NCI-H1092 treated with DMSO at 0.1 percent for 48 hours (cell line): ENCODE measurements around the gene STAT5A.
"Not testable (repeated sequence)": the region's sequence is repeated elsewhere in the genome, so short reads cannot be mapped to it uniquely, and the experiment has no call there.

ENCODE experiments used
- DNase-seq: peaks from one replicate; lab custom pipeline; 2025; lab: John Stamatoyannopoulos, UW

STAT5A gene

GRCh38 chr17:42333053-42333452, 44.8 kb downstream of the STAT5A start:
- no peak for DNase-seq

GRCh38 chr17:42334677-42335076, 46.4 kb downstream of the STAT5A start:
- no peak for DNase-seq

DNA sequence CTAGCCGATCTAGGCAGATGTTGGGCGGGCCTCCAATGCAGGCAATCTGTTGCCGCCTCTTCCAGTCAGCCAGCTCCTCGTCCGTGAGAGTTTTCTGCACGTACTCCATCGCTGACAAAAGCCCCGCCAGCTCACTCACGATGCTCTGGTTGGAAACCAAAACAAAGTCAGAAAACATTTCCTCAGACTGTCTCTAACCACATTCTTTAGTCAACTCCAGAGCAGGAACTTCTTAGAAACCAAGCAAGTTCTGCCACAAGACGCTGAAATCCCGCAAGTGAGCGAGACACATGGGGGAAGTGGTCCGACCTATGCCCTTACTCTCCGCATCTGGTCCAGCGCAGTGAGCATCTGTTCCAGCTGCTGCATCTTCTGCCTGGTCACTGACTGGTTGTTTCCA, 49.1 kb downstream of the STAT5A start:
- DNase-seq, result no peak

GRCh38 chr17:42338427-42338985, 50.2 kb downstream of the STAT5A start:
- no peak for DNase-seq

DNA sequence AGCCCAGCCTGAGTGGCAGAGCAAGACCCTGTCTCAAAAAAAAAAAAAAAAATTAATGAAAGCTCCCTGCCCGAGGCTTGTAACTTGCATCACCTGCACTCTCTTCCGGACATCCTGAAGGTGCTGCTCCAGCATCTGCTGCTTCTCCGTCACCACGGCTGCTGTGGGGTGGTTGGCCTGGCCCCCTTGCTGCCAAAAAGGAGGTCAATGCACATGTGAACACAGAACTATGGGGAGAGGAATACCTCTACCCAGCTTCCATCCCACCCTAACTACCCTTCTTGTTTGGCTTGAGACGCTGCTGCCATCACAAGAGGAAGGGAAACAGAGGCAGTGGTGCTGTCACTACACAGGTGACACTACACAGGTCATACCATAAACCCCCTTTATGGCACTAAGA, 50.9 kb downstream of the STAT5A start:
- DNase-seq, result no peak

DNA sequence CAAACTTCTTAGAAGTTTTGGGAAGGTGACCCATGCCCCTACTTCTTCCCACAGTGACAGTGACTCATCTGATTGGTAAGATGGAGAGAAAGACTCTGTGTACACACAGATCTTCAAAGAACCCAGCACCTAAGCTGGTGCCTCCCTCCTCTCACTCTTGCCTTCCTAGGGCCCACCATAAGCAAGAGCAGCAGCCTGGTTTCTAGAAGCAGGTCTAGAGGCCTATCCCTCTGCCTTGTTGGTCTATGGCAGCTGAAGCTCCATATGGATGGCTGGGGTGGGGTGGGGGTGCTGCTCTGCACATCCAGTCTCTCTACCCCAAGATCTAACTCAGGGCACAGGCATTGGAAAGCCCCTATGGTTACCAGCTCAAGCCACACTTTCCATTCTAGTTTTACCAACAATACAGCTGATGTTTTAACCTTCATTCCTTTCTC, 52.4 kb downstream of the STAT5A start:
- DNase-seq, result no peak

DNA sequence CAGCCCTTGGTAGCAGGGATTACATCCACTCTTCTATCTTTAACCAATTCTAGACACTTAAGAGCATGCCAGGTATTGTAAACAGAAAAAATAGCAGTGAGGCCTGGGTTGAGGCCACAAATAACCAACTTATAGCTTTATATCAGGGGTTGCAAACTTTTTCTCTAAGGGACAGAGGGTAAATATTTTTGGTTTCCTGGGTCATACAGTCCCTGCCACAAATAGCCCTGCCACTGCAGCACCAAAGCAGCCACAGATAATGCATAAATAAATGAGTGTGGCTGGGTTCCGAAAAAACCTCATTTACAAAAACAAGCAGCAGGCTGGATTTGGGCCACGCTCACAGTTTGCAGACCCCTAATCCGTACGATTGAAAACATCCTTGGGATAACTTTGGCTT, 53.3 kb downstream of the STAT5A start:
- no peak for DNase-seq

GRCh38 chr17:42342242-42343008, 54.1 kb downstream of the STAT5A start:
- no peak for DNase-seq

DNA sequence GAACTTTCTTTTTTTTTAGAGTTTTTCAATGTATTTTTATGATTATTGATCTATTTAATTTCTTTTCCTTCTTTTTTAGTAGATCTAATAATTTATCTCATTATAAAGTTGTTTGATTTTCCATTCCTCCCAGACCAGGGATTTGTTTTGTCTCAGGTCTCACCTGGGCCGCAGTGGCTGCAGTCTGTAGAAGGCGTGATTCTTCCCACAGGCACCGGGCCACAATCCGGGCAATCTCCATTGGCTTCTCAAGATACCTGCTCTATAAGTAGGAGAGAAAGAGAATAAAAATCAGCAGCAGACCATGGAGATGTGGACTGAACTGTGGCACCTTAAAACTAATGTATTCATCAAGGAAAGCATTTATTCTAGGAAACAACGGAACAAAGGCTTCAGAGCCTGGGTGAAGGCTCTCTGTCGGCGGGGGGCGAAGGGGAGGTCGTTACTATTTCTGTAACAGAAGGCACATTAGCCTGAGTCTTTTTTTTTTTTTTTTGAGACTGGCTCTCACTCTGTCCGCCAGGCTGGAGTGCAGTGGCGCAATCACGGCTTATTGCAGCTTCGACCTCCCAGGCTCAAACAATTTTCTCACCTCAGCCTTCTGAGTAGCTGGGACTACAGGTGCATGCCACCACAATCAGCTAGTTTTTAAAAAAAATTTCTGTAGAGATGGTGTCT, 57.2 kb downstream of the STAT5A start:
- no peak for DNase-seq

GRCh38 chr17:42346481-42346880, 58.2 kb downstream of the STAT5A start:
- DNase-seq, result no peak

DNA sequence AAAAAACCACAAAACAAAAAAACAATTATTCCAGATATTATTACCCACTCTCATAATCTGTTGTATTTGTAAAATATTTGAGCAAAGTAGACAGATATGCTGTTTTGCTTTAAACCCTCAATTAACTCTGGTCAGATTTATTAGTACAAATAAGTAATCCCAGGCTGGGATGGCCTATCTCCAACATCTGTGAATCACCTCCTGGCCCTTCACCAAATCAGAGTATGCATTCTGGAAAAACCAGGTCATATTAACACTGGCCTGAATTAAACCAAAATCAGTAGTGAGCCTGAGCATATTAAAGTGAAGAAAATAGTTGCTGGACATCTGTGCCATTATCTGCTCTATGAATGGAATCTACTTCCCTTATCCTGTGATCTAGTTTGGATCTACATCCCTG, 58.9 kb downstream of the STAT5A start:
- no peak for DNase-seq

GRCh38 chr17:42347606-42348005, 59.3 kb downstream of the STAT5A start:
- no peak for DNase-seq

DNA sequence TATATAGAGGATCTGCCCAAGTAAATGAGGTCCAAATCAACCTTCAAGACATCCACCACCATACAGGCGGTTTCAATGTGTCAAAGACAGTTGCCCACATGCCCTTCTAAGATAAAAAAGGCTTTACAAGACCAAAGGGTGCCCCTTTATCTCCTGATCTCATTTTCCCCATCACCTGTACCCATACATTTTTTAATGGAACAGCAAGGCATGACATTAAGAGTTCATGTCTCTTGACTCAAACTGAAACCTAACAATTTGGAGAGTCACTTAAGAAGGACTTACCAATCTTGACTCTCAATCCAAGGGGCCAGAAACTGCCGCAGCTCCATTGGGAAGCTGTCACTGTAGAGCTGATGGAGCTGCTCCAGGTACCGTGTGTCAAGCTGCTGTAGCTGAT, 59.8 kb downstream of the STAT5A start:
- DNase-seq, result no peak

- no peak for DNase-seq
Measured at GRCh38 chr17:42354956-42355843, 66.9 kb downstream of the STAT5A start.

DNA sequence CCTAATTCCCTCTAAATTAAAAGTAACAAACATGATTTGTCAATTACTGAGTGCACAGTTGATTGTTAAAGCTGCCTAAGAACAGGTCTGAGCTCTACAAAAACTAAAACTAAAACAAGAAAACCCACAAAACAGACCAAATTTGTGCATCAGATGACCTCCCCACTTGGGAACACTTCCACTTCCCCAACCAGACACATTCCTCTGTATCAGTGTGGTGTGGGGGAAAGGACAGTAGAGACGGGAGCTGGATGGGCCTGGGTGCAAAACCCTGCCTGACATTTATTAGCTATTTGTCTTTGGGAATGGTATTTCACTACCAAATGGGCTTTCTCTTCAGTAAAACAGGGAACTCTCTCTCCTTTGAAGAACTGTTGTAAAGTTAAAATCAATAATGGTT, 70.1 kb downstream of the STAT5A start:
- no peak for DNase-seq

DNA sequence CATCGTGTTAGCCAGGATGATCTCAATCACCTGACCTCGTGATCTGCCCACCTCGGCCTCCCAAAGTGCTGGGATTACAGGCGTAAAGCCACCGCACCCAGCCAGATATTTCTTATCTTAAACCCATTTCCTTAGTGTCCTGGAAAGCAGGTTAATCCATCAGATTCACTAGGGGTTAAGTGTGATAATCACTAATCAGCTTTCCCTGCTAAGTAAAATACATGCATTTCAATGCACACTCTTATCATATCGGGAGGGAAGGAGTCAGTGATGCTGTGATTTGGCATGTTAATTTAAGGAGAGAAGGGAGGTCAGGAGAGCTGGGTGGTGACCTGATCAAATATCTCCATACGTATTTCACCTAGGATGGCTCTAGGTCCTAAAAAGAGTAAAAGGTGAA, 70.8 kb downstream of the STAT5A start:
- DNase-seq, result no peak

GRCh38 chr17:42360388-42360787, 72.1 kb downstream of the STAT5A start:
- DNase-seq, result not testable (repeated sequence)
